Heart left ventricle (tissue), 13 donors: Measurements from ENCODE around the gene SLX4IP.

Experiments
- CTCF ChIP-seq, 12 donors: fragments of 200-600 bp; sonication (generic) in 4 of 12; IDR thresholded peaks; one replicate each; pipeline versions ENCODE4 v1.5.0 to v1.8.0; 2018 to 2022; ENCODE audit warnings: antibody characterized with exemption in 12 of 12, mild to moderate bottlenecking in 5 of 12
- POLR2A ChIP-seq, 2 donors: fragments of 450-650 bp; IDR thresholded peaks; one replicate each; pipeline ENCODE4 v1.6.1; 2017; ENCODE audit warnings: antibody characterized with exemption in 2 of 2, mild to moderate bottlenecking in 2 of 2, moderate library complexity in 2 of 2
- donor health status: ischemic (EF 13 %, LVEDD 7.1; RV severe dilation, severe dysfunction).
- donor health status: DM: no; HTN: yes; CAD: no.
- donor health status: DM: no; HTN: no; CAD: no.
- donor health status: ischemic (EF 25% LVEDD 6.9; RV normal size, moderate dysfunction).
- donor health status: ischemic (EF 25% LVEDD 5.7; RV mildly dilated, moderate dysfunction).
- donor health status: ischemic (EF 35%, LVEDD 5.7; RV mildly dilated, moderate dysfunction).
- donor health status: nonischemic (EF 11% LVEDD 7.7; RV severe dilation, severe dysfunction).
- donor health status: DM: yes; HTN: yes; CAD: no.
- donor health status: PGD.
- donor health status: ischemic (EF 29% LVEDD 5.4; RV normal size, mild dysfunction).
- donor health status: nonischemic (EF 23%, LVEDD 6.1; RV moderate dilation, normal function).

GRCh38 chr20:10643560-10643873 lies 208.4 kb downstream of the SLX4IP start:
- no peak for TF ChIP-seq POLR2A (IDR thresholded peaks at IDR 0.05)
- TF ChIP-seq CTCF (IDR thresholded peaks at IDR 0.05), result no peak
